Fibroblast of skin of abdomen (primary cell): ENCODE measurements around the gene GAS7.
A peak's percentile ranks its signal among the peaks of the same experiment; 100 is the strongest.

ENCODE experiments used
- DNase-seq: peaks from one replicate; pipeline ENCODE4 v3.0.0-alpha.2; 2013

Gene GAS7

DNA sequence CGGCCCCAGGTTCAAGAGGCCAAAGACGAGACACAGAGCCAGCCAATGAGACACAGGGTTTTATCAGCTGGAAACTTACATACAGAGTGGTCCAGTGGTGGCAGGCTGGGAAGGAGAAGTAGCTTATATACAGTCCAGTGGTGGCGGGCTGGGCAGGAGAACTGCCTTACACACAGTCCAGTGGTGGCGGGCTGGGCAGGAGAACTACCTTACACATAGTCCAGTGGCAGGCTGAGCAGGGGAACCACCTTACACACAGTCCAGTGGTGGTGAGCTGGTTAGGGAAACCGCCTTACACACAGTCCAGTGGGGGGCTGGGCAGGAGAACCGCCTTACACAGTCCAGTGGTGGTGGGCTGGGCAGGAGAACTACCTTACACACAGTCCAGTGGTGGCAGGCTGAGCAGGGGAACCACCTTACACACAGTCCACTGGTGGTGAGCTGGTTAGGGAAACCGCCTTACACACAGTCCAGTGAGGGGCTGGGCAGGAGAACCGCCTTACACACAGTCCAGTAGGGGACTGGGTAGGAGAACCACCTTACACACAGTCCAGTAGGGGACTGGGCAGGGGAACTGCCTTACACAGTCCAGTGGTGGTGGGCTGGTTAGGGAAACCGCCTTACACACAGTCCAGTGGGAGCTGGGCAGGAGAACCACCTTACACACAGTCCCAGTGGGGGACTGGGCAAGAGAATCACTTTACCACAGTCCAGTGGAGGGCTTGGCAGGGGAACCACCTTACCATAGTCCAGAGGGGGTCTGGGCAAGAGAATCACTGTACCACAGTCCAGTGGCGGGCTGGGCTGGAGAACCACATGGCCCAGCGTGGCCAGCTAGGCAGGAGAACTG, 90.9 kb downstream of the GAS7 start:
- DNase-seq = no peak

DNA sequence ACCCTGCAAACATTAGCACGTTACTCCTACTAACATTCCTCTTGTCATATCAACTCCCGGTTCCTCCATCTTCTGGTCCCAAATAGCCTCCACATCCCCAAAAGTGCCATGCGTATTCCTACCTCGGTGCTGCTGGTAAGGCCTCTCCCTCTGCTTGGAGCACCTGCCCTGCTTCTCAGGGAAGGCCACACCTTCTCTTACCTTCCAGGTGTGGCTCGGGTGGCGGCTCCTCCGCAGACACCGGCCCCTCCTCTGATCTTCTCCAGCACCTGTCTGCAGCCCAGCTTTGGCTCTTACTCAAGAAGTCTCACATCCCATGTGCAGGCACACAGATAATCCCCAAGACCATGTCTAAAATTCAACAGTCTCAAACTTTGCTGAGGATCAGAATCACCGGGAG, 92.3 kb downstream of the GAS7 start:
- no peak for DNase-seq

DNA sequence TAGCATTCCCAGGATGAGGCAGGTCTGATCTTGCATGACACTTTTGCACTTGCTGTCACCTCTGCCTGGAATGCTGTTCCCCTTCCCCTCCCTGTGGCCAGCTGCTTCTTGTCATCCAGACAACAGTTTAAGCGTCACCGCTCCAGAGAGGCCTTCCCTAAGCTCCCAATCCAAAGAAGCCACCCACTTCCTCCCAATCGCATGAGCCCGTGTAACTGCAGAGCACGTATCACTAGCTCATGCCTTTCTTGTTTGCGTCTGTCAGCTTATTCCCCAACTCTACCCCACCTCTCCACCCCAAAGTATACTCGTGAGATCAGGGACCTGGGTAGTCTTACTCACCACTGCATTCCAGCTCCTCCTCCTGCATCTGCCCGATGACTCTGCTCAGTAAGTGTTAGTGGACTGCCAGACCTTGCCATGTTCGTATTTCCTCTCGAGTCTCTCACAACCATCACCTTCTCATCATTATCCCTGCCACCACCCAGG, 92.8 kb downstream of the GAS7 start:
- peak; percentile 78 for DNase-seq

DNA sequence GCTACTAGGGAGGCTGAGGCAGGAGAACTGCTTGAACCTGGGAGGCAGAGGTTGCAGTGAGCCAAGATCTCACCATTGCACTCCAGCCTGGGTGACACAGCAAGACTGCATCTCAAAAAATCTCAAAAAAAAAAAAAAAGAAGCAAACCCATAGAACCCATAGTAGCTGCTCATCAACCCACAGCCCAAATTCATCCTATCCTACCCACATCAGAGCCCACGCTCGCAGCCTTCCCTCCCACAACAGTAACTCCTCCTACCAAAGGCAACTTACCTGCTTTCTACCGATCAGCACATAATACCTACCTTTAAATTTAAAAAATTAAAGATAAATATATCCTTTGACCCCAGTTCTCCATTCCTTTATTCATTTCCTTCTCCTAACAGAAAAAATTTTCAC, 94.7 kb downstream of the GAS7 start:
- no peak for DNase-seq

DNA sequence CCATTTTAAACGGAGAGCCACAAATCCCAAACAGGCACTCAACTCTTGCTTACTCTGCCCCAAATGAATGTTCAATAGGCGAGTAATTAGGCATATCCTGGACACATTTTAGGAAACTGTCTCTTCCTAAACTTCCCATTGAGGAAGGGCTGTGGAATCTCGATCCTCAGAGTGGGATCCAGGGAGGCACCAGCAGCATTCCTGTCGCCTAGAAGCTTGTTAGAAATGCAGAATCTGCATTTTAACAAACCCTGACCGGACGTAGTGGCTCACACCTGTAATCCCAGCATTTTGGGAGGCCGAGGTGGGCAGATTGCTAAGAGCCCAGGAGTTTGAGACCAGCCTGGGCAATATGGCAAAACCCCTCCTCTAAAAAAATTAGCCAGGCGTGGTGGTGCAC, 95.6 kb downstream of the GAS7 start:
- DNase-seq = no peak

DNA sequence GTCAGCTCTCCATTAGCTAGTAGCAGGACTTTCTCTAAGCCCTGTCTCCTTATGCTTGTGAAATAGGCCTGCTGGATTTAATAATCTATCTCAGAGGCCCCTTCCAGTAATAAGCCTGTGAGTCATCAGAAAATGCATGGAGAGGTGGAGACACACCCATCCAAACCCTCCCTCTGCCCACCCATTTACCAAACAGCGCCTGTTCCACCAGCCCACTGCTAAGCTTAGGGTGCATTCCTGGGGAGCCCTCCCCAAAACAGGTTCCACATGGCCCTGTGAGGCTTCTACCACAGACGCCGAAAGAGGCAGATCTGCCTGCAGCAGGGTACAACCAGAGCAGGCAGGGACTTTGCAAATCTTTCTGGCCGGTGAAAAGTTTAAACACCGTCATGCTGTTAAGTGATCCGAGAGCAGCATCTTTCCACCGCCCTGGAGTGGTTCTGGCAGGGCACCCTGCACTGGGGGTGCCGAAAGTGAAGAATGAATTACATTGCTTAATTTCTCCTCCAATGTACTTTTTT, 99.3 kb downstream of the GAS7 start:
- peak; percentile 93 for DNase-seq

DNA sequence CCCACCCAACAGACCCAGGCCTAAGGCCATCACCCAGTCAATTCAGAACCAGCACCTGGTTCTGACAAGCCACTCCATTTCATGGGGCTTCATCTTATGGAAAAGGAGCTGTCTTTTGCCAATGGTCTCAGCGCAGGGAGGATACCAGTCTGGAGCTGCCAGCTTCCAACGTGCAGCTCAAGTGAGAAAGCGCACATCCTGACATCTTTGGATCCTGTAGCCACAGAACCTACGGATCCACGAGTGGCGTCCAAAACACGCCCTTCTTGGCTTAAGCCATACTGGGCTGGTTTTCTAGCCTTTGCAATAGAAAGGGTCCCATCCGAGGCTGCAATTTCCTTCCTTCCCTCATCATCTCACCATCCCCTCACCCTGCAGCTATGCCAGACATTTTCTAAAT, 101.8 kb downstream of the GAS7 start:
- no peak for DNase-seq

DNA sequence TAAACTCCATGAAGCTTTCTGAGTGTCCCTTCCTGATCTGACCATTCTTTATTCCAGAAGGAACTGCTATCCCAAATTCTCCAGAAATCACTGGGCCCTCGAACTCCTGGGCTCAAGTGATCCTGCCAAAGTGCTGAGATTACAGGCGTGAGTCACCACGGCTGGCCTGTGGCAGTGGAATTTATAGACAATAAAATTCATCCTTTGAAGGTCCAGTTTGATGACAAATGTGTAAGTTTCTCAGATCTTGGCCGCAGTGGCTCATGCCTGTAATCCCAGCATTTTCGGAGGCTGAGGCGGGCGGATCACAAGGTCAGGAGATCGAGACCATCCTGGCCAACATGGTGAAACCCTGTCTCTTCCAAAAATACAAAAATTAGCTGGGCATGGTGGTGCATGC, 103.1 kb downstream of the GAS7 start:
- peak; percentile 80 for DNase-seq

DNA sequence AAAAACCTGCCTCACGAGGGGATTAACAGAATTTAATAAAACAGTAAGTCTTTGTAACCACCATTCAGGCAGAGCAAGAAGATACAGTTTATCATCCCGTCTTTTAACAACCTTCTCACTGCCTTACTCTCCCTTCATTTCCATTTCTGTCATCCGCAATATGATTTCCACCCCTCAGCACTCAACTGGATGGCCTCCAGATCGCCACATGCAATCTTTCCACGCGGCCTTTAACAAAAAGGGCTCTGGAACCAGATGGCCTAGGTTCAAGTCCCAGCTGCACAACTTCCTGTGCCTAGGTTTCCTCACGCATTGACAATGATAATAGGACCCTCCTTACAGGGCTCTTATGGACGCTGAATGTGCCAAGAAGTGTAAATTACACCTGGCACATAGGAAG, 103.6 kb downstream of the GAS7 start:
- peak; percentile 32 for DNase-seq

DNA sequence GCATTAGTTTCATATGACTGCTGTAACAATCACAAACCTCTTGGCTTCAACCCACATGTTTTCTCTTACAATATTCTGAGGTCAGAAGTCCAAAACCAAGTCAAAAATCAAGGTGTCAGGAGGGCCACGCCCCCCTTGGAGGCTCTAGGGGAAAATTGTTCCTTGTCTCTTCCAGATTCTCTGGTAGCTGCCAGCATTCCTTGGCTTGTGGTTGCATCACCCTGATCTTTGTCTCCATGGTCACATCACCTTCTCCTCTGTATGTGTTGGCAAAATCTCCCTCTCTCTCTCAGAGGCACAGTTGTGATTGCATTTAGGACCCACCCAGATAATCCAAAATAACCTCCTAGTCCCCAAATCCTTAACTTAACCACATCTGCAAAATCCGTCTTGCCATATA, 105.8 kb downstream of the GAS7 start:
- no peak for DNase-seq

DNA sequence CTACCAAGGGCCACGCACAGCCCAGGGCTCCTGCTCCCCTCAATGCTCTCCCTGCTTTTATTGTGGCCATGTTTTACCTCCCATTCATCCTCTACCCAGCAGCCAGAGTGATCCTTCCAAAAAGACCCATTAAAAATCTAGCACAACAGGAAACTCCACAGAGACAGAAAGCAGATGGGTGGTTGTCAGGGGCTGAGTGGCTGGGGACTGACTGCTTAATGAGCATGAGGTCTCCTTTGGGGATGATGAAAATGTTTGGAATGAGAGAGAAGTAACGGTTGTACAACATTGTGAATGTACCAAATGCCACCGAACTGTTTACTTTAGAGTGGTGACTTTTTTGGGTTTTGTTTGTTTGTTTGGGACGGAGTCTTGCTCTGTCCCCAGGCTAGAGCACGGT, 107.4 kb downstream of the GAS7 start:
- peak; percentile 41 for DNase-seq

DNA sequence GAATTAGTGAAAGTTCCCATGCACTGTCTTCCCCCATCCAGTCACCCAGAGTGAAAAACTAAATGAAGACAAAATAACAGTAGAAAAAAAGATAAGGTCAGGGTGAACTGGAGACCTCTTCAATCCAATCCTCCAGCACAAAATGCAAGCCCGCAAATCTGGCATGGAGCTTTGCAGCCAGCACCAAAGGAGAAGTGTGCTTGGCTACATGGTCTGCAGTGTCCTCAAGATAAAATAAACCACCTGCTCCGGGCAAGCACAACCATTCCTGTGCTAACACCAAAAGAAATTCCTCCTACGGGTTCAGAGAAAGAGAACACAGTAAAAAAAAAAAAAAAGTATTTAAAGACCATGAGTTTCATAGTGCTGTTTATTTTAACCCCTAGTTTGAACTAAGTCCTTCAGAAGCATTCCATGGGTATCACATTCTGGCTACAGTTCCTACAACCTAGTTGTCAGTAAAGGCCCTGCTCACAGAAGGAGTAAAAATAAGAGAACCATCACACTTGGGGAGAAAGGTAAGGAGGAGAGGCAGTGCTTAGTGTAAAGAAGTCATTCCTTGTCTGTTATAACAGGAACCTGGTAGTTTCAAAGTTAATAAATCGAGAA, 109.1 kb downstream of the GAS7 start:
- DNase-seq = no peak

DNA sequence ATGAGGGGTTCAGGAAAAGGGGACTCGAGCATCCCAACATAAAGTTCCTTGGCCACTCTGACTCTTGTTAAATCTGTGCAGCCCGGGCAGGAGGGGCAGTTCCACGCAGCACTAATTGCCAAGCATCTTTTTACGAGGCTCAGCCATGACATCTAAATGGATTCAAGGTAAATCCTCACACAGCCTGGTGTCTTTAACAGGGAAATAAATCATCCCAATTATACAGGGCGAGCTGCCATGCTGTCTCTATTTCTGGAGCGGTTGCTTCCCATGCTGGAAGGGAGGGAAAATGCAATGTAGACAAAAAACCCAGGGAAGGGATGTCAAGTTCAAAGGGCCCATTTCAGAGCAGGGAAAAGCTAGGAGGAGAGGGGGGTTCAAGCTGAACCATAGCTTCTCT, 110.0 kb downstream of the GAS7 start:
- no peak for DNase-seq

DNA sequence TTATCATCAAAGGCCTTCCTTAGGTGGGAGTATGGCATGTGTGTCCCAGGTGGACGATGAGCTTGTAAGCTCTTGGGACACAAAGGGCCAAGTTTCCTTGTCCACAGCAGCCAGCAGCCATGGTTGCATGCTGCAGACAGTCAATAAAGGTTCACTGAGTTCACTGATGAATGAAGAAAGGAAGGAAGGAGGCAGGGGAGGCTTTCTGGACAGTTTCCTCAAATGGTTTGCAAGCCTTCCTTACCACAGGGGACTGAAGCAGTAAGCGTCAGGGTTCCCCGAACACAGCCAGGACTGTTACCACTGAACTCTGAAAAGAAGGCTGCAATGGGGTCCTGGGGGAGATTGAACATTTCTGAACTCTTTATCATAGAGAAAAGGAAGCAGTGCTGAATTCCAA, 111.1 kb downstream of the GAS7 start:
- DNase-seq = peak; percentile 36

DNA sequence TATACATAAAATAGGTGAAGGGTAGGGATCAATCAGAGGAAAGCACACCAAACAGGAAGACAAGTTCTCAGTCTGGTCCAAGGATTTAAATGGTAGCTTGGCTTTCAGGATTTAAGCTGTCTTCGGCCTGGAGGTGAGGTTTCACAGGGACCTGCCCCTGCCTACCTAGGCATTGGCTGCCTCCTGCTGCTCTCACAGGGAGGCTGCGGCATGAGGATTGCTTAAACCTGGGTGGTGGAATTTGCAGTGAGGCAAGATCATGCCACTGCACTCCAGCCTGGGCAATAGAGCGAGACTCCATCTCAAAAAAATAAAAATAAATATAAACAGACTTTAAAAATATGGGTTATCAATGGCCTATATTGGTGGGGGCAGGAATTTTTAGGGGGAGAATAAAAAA, 114.5 kb downstream of the GAS7 start:
- no peak for DNase-seq

DNA sequence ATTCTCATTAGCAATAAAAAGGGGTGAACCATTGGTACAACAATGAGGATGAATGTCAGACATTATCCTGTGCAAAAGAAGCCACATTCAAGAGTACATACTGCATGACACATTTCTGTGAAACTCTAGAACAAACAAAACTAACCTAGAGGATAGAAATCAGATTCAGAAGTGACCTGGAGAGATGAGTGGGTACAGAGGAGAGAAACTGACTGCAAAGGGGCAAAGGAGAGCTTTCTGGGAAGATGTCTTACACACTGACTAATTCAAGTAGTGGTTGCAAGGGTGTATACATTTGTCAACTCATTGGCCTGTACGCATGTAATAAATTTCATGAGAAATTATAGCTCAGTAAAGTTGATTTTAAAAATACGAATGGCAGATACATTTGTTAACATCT, 115.6 kb downstream of the GAS7 start:
- no peak for DNase-seq

DNA sequence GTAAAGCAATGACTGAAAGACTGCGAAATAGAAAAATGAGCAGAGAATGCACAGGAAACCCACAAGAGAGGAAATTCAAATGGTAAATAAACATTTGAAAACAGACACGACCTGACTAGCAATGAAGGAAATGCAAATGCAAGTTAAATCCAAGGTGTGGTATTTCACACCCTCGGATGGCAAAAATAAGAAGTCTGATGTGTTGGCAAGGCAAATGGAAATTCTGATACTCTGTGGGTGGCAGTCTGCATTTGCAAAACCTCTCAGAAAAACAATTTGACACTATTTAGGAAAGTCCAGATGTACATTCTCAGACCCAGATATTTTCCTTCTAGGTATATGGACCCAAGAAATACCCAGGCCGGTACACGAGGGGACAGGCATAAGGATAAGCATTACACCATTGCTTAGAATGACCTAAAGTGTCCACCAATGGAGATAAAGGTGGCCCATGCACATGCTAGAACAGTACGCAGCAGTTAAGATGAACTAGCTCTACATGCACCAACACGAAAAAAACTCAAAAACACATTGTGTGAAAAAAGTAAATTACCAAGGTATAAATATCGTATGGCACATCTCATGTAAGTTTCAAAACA, 116.7 kb downstream of the GAS7 start:
- no peak for DNase-seq

DNA sequence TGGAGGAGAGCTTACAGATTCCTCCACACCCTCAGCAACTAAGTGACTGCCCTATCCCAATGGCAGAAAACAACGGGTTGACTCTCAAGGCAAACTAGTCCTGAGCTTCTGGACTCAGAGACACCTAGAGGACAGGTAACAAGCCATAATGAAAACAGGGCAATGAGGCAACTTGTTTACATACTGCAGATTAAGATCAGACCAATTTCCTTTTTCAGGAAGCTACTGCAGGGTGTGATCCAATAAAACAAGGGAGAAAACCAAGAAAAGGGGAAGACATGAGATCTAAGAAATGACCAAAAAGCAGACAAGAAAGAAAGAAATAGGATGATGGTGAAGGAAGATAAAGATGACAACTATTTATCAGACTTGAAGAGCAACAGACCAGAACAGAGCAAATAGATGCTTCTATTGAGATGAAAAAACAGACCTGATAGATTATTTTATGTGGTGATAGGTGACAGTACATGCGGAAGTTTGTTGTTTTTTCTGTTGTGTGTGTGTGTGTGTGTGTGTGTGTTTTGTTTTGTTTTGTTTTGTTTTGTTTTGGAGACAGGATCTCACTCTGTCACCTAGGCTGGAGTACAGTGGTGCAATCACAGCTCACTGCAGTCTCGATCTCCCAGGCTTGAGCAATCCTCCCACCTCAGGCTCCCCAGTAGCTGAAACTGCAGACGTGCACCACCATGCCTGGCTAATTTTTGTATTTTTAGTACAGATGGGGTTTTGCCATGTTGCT, 120.7 kb downstream of the GAS7 start:
- no peak for DNase-seq

DNA sequence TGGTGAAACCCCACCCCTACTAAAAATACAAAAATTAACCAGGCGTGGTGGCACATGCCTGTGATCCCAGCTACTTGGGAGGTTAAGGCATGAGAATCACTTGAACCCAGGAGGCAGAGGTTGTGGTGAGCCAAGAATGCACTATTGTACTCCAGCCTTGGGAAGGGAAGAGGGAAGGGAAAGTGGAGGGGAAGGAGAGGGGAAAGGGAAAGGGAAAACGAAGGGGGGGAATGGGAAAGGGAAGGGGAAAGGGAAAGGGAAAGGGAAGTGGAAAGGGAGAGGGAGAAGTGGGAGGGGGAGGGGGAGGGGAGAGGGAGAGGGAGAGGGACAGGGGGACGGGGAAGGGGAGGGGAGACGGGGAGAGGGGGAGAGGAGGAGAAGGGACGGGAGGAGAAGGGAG, 122.5 kb downstream of the GAS7 start:
- no peak for DNase-seq

DNA sequence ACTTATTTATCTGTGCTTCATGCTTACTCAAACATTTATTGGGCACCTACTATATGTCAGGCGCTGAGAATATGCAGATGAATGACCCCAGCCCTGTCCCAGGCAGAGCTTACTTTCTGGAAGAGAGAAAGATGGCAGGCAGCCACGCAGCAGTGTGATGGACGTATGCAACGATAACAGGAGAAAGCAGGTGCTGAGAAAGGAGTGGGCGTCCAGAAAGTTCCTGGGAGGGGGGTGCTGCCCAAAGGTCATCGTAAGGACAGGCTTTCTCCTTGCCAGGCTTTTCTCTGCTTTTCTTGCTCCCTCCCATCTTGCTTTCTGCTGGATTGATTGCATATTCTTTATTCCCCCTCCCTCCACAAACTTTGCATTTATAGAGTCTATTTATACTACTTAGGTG, 124.5 kb downstream of the GAS7 start:
- no peak for DNase-seq

DNA sequence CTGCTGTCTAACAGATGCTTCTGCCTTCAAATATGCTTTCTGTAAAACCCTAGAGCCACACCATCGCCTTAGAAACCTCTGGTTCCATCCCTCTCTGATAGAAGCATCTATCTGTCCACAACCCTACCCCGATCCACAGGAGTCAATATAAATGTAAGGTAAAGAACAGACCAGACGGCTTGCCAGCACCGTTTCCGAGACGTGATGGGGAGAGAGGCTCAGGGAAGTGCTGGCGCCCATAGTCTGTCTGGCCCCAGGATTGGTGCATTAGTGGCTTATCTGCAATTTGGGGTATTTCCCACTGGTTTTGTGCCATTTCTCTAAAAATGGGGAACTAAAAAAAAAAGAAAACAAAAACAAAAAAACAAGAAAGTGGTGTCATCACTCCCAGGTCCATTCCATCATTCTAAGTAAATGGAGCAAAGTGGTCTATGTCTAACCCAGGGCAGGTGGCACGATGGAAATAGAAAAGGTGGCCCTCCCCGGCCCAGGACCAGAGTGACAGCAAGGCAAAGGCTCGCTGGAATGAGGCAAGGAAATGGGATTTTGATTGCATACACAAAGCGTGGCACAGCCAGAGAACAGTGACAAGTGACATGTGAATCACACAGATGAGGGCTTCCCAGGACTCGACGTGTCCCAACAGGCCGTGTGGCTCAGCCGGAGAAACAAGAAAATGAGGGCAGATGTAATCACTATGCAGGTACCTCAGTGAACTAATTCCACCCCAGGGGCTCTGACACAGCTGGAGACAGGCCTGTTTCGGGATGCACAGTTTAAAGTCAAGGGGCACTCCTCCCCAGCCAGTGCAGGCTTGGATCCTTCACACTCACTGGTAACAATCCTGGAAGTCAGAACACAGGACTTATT, 125.6 kb downstream of the GAS7 start:
- DNase-seq = no peak

DNA sequence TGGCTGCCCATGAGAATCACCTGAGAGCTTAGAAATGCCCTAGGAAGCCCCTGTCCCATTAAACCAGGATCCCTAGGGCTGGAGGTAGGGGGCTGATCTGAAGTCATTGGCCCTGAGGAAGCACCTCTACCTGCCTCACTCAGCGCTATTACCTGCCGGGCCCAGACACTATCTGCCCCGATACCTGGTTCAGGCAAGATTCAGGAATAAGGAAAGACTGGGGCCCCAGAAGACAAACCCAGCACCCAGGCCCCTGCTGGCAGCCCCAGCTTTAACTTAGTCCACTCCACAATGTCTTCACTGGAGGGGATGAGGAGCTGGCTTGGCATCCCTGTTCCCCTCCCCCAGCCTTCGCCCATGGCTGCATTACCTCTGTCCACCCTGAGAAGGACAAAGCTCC, 126.3 kb downstream of the GAS7 start:
- DNase-seq = no peak
